Measurements from ENCODE around the gene C19orf73. TPM values are rescaled to one million over a fixed set of nuclear protein-coding genes. Genes with fewer than 3 reads are reported as not detected.

Gene C19orf73
- total and polyA plus RNA-seq, 9 of the 15 experiments (the other 6 are each of a cell fraction or from before 2014, with no cell fraction given) = 0.08 to 7.4 (median 1.4) TPM

DNA sequence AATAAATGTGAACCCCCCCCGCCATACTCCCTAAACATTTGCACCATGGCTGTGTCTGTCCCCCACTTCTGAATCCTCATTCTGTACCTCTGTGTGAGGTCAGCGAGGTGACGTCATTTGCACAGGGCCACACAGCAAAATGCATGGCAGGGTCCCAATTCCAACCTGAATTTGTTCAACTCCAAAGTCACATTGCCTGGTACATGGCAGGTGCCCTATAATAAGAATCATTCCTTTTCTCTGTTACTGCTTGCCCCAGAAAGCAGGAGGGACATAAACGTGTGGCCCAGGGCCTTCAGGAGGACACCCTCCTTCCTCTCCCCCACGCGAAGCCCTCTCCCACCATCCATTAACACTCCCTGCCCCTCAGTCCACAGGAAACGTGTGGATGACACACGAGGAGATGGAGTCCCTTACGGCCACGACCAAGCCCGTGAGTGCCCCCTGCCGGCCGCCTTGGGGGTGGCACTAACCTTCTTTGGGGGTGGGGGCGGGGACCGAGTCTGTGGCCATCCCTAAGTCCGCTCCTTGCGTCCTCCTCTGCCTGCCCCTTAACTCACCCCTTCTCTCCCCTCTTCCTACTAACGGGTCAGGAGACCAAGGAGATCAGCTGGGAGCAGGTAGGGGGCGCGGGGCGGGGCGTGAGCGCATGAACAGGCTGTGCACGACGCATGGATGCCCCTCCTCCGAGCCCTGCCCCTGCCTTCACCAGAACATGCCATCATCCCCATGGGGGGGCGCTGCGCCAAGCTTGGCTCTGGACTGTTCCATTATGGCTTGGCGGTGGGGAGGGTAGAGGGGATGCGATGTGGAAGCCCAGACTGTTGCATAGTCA, 26.8 kb upstream of the C19orf73 start (continued):
- TF ChIP-seq, protein P1, sequence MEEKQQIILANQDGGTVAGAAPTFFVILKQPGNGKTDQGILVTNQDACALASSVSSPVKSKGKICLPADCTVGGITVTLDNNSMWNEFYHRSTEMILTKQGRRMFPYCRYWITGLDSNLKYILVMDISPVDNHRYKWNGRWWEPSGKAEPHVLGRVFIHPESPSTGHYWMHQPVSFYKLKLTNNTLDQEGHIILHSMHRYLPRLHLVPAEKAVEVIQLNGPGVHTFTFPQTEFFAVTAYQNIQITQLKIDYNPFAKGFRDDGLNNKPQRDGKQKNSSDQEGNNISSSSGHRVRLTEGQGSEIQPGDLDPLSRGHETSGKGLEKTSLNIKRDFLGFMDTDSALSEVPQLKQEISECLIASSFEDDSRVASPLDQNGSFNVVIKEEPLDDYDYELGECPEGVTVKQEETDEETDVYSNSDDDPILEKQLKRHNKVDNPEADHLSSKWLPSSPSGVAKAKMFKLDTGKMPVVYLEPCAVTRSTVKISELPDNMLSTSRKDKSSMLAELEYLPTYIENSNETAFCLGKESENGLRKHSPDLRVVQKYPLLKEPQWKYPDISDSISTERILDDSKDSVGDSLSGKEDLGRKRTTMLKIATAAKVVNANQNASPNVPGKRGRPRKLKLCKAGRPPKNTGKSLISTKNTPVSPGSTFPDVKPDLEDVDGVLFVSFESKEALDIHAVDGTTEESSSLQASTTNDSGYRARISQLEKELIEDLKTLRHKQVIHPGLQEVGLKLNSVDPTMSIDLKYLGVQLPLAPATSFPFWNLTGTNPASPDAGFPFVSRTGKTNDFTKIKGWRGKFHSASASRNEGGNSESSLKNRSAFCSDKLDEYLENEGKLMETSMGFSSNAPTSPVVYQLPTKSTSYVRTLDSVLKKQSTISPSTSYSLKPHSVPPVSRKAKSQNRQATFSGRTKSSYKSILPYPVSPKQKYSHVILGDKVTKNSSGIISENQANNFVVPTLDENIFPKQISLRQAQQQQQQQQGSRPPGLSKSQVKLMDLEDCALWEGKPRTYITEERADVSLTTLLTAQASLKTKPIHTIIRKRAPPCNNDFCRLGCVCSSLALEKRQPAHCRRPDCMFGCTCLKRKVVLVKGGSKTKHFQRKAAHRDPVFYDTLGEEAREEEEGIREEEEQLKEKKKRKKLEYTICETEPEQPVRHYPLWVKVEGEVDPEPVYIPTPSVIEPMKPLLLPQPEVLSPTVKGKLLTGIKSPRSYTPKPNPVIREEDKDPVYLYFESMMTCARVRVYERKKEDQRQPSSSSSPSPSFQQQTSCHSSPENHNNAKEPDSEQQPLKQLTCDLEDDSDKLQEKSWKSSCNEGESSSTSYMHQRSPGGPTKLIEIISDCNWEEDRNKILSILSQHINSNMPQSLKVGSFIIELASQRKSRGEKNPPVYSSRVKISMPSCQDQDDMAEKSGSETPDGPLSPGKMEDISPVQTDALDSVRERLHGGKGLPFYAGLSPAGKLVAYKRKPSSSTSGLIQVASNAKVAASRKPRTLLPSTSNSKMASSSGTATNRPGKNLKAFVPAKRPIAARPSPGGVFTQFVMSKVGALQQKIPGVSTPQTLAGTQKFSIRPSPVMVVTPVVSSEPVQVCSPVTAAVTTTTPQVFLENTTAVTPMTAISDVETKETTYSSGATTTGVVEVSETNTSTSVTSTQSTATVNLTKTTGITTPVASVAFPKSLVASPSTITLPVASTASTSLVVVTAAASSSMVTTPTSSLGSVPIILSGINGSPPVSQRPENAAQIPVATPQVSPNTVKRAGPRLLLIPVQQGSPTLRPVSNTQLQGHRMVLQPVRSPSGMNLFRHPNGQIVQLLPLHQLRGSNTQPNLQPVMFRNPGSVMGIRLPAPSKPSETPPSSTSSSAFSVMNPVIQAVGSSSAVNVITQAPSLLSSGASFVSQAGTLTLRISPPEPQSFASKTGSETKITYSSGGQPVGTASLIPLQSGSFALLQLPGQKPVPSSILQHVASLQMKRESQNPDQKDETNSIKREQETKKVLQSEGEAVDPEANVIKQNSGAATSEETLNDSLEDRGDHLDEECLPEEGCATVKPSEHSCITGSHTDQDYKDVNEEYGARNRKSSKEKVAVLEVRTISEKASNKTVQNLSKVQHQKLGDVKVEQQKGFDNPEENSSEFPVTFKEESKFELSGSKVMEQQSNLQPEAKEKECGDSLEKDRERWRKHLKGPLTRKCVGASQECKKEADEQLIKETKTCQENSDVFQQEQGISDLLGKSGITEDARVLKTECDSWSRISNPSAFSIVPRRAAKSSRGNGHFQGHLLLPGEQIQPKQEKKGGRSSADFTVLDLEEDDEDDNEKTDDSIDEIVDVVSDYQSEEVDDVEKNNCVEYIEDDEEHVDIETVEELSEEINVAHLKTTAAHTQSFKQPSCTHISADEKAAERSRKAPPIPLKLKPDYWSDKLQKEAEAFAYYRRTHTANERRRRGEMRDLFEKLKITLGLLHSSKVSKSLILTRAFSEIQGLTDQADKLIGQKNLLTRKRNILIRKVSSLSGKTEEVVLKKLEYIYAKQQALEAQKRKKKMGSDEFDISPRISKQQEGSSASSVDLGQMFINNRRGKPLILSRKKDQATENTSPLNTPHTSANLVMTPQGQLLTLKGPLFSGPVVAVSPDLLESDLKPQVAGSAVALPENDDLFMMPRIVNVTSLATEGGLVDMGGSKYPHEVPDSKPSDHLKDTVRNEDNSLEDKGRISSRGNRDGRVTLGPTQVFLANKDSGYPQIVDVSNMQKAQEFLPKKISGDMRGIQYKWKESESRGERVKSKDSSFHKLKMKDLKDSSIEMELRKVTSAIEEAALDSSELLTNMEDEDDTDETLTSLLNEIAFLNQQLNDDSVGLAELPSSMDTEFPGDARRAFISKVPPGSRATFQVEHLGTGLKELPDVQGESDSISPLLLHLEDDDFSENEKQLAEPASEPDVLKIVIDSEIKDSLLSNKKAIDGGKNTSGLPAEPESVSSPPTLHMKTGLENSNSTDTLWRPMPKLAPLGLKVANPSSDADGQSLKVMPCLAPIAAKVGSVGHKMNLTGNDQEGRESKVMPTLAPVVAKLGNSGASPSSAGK (IDR thresholded peaks at IDR 0.05) = peak; percentile 55; the same call in 1 of the 2 replicates
- no peak; the same call in 1 of the 2 replicates for TF ChIP-seq ZNF263 (CRISPR knock-in tag; IDR thresholded peaks at IDR 0.05; ENCODE audit: borderline replicate concordance)
- TF ChIP-seq, protein P2, sequence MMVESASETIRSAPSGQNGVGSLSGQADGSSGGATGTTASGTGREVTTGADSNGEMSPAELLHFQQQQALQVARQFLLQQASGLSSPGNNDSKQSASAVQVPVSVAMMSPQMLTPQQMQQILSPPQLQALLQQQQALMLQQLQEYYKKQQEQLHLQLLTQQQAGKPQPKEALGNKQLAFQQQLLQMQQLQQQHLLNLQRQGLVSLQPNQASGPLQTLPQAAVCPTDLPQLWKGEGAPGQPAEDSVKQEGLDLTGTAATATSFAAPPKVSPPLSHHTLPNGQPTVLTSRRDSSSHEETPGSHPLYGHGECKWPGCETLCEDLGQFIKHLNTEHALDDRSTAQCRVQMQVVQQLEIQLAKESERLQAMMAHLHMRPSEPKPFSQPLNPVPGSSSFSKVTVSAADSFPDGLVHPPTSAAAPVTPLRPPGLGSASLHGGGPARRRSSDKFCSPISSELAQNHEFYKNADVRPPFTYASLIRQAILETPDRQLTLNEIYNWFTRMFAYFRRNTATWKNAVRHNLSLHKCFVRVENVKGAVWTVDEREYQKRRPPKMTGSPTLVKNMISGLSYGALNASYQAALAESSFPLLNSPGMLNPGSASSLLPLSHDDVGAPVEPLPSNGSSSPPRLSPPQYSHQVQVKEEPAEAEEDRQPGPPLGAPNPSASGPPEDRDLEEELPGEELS (CRISPR knock-in tag; IDR thresholded peaks at IDR 0.05; ENCODE audit: borderline replicate concordance) = 0 out of 2 replicates have a peak, but pooled peaks have one; percentile 59
- TF ChIP-seq SMARCC2 (IDR thresholded peaks at IDR 0.05; ENCODE audit: low read depth) = no peak
- TF ChIP-seq, protein P3, sequence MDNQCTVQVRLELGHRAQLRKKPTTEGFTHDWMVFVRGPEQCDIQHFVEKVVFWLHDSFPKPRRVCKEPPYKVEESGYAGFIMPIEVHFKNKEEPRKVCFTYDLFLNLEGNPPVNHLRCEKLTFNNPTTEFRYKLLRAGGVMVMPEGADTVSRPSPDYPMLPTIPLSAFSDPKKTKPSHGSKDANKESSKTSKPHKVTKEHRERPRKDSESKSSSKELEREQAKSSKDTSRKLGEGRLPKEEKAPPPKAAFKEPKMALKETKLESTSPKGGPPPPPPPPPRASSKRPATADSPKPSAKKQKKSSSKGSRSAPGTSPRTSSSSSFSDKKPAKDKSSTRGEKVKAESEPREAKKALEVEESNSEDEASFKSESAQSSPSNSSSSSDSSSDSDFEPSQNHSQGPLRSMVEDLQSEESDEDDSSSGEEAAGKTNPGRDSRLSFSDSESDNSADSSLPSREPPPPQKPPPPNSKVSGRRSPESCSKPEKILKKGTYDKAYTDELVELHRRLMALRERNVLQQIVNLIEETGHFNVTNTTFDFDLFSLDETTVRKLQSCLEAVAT (IDR thresholded peaks at IDR 0.05) = no peak
- no peak for TF ChIP-seq ZNF75A (CRISPR knock-in tag; IDR thresholded peaks at IDR 0.05)
- no peak for TF ChIP-seq EWSR1 (IDR thresholded peaks at IDR 0.05; ENCODE audit: borderline replicate concordance, low read depth, partially characterized antibody)

Data from K562 (cell line).